GM23338 (cell line): ENCODE measurements around the gene PDRG1. TPM values are rescaled to one million over a fixed set of nuclear protein-coding genes. Genes with fewer than 3 reads are reported as not detected.

ENCODE experiments used
- ATAC-seq: fragments of 200-7000 bp; cut with Tn5 transposase; 3 replicates; pipeline ENCODE4 v1.9.1; 2020
- DNase-seq: peaks from one replicate; pipeline ENCODE4 v3.0.0-alpha.2; 2015; ENCODE audit warnings: low spot score
- H2AFZ ChIP-seq: fragments of 200-600 bp; sonication (generic); 2 replicates; pipeline ENCODE4 v1.8.0; 2016; ENCODE audit warnings: antibody characterized with exemption, mild to moderate bottlenecking, moderate library complexity
- H3F3A ChIP-seq: fragments of 200-600 bp; sonication (generic); replicated peaks from 2 replicates; pipeline ENCODE4 v1.8.0; 2017; ENCODE audit warnings: antibody characterized with exemption, mixed run types, low read depth
- H3K27ac ChIP-seq: fragments of 200-600 bp; sonication (generic); 2 replicates; pipeline ENCODE4 v1.6.1; 2016; ENCODE audit warnings: low read depth
- H3K27me3 ChIP-seq: fragments of 200-600 bp; sonication (generic); 2 replicates; pipeline ENCODE4 v1.8.0; 2016; ENCODE audit warnings: mild to moderate bottlenecking, mixed run types, moderate library complexity; ENCODE audit not compliant: insufficient read depth
- H3K36me3 ChIP-seq: fragments of 200-600 bp; sonication (generic); 2 replicates; pipeline ENCODE4 v1.8.0; 2016; ENCODE audit warnings: mild to moderate bottlenecking; ENCODE audit not compliant: insufficient read depth
- H3K4me1 ChIP-seq: fragments of 200-600 bp; sonication (generic); 2 replicates; pipeline ENCODE4 v1.8.0; 2016; ENCODE audit warnings: mild to moderate bottlenecking, moderate library complexity; ENCODE audit not compliant: insufficient read depth
- H3K4me2 ChIP-seq: fragments of 200-600 bp; sonication (generic); 2 replicates; pipeline ENCODE4 v1.7.1; 2017; ENCODE audit warnings: mixed run types
- H3K4me3 ChIP-seq: fragments of 200-600 bp; sonication (generic); 2 replicates; pipeline ENCODE4 v1.6.1; 2016; ENCODE audit warnings: mixed run types
- H3K79me2 ChIP-seq: fragments of 200-600 bp; sonication (generic); replicated peaks from 2 replicates; pipeline ENCODE4 v1.8.0; 2017; ENCODE audit warnings: mild to moderate bottlenecking; ENCODE audit not compliant: insufficient read depth
- H3K9me2 ChIP-seq: fragments of 200-600 bp; sonication (generic); 2 replicates; pipeline ENCODE4 v1.8.0; 2017; ENCODE audit not compliant: insufficient read depth
- H4K20me1 ChIP-seq: fragments of 200-600 bp; sonication (generic); replicated peaks from 2 replicates; pipeline ENCODE4 v1.8.0; 2017; ENCODE audit warnings: mild to moderate bottlenecking; ENCODE audit not compliant: insufficient read depth
- H3K27ac Mint-ChIP-seq: 2 replicates; pipeline ENCODE4 v1.8.0; 2020; ENCODE audit warnings: inconsistent platforms, mild to moderate bottlenecking, moderate library complexity, mixed read lengths
- H3K27me3 Mint-ChIP-seq: 3 replicates; pipeline ENCODE4 v1.8.0; 2022; ENCODE audit warnings: low read depth, mild to moderate bottlenecking, moderate library complexity, mixed read lengths, inconsistent platforms; ENCODE audit not compliant: insufficient read depth, poor library complexity
- H3K36me3 Mint-ChIP-seq: 3 replicates; pipeline ENCODE4 v1.8.0; 2021; ENCODE audit warnings: low read depth, mild to moderate bottlenecking, inconsistent platforms, moderate library complexity, mixed read lengths
- H3K4me1 Mint-ChIP-seq: 3 replicates; pipeline ENCODE4 v1.8.0; 2020; ENCODE audit warnings: mild to moderate bottlenecking, inconsistent platforms, mixed read lengths
- H3K4me3 Mint-ChIP-seq: 3 replicates; pipeline ENCODE4 v1.8.0; 2021; ENCODE audit warnings: moderate library complexity, mild to moderate bottlenecking, inconsistent platforms, mixed read lengths
- H3K9me3 Mint-ChIP-seq: 3 replicates; pipeline ENCODE4 v1.8.0; 2020; ENCODE audit warnings: moderate library complexity, mild to moderate bottlenecking, inconsistent platforms, mixed read lengths
- CTCF ChIP-seq, 2 experiments: fragments of 200-600 bp in 1 of 2; sonication (generic) in 1 of 2; conservative IDR thresholded peaks; 2 replicates each; pipeline versions ENCODE4 v1.5.1 to v1.6.1; 2016 to 2017; ENCODE audit warnings: antibody characterized with exemption in 2 of 2, low read depth in 2 of 2, mild to moderate bottlenecking in 2 of 2, moderate library complexity in 1 of 2
- ETS1 ChIP-seq: IDR thresholded peaks from 2 replicates; pipeline ENCODE4 v1.6.1; 2016; ENCODE audit warnings: antibody characterized with exemption
- EZH2phosphoT487 ChIP-seq: fragments of 200-600 bp; sonication (generic); IDR thresholded peaks from one replicate; pipeline ENCODE4 v1.8.1; 2018; ENCODE audit warnings: antibody characterized with exemption; ENCODE audit not compliant: unreplicated experiment
- JUNB ChIP-seq: IDR thresholded peaks from one replicate; pipeline ENCODE4 v1.6.1; 2016; ENCODE audit warnings: antibody characterized with exemption; ENCODE audit not compliant: unreplicated experiment
- ZNF331 ChIP-seq: fragments of 250-450 bp; sonication (Bioruptor Pico); IDR thresholded peaks from 2 replicates; pipeline ENCODE4 v1.5.0; 2020; ENCODE audit warnings: low read depth, mild to moderate bottlenecking, moderate library complexity
- ZNF462 ChIP-seq: fragments of 250-450 bp; sonication (Bioruptor Pico); IDR thresholded peaks from 2 replicates; pipeline ENCODE4 v1.5.0; 2020; ENCODE audit warnings: mild to moderate bottlenecking, moderate library complexity
- polyA plus RNA-seq: library from polyadenylated mRNA; unstranded; fragments of >200 nt; fragmentation: Nextera tagmentation; extraction: Ambion mirVana; gene quantifications from 2 replicates; pipeline ENCODE4 v1.2.1, GENCODE V29; 2016
- total RNA-seq: library from RNA; depleted of rRNA; stranded (reverse); fragments of >200 nt; shearing (Covaris generic); gene quantifications from 2 replicates; pipeline ENCODE4 v1.2.3, GENCODE V29; 2014

PDRG1 gene
- total and polyA plus RNA-seq, 2 experiments from 2014 or later: 10.5 to 27.8 TPM

- TF ChIP-seq JUNB (no peak), CTCF (conservative IDR thresholded peaks at IDR 0.05; ENCODE audit: low read depth in 2 of 2) (no peak), ZNF331 (CRISPR knock-in tag) (no peak), ZNF462 (CRISPR knock-in tag) (no peak), EZH2phosphoT487 (no peak), ETS1 (no peak)
Measured at GRCh38 chr20:31998246-31998645, 46.4 kb upstream of the PDRG1 start.

More at GRCh38 chr20:31998246-31998645, 46.4 kb upstream of the PDRG1 start:
- ATAC-seq (no peak), DNase-seq (no peak)
- Histone ChIP-seq H3K27me3 (peaks cover 26% of the 10 kb centered on the region), H3K27ac (no peak overlapping the region), H3K9me2 (no peaks in the 10 kb centered on the region), H3K4me2 (no peak overlapping the region), H3K79me2 (no peaks in the 10 kb centered on the region), H3K4me1 (peaks cover 7% of the 10 kb centered on the region; the same call in 1 of the 2 replicates), H4K20me1 (no peaks in the 10 kb centered on the region; the same call in none of the 2 replicates), H3K4me3 (no peak overlapping the region), H2AFZ (no peak overlapping the region), H3K36me3 (no peaks in the 10 kb centered on the region), H3F3A (0 out of 2 replicates have a peak, but pooled peaks cover 12% of the 10 kb centered on the region)
- Mint-ChIP-seq H3K4me3 (no peak overlapping the region), H3K27ac (no peak overlapping the region), H3K27me3 (peaks cover 35% of the 10 kb centered on the region), H3K36me3 (peaks cover 5% of the 10 kb centered on the region; the same call in 1 of the 3 replicates), H3K4me1 (peaks cover 5% of the 10 kb centered on the region; the same call in 2 of the 3 replicates), H3K9me3 (peaks cover 27% of the 10 kb centered on the region)
